HG03045 (cell line): ENCODE results near the gene STARD5.
"Not testable (repeated sequence)": the region's sequence is repeated elsewhere in the genome, so short reads cannot be mapped to it uniquely, and the experiment has no call there.

Source experiments
- ATAC-seq: cut with Tn5 transposase; IDR thresholded peaks from one replicate; pipeline ENCODE4 v1.9.1; 2021; ENCODE audit warnings: mild to moderate bottlenecking, moderate library complexity; ENCODE audit not compliant: unreplicated experiment

Gene STARD5

DNA sequence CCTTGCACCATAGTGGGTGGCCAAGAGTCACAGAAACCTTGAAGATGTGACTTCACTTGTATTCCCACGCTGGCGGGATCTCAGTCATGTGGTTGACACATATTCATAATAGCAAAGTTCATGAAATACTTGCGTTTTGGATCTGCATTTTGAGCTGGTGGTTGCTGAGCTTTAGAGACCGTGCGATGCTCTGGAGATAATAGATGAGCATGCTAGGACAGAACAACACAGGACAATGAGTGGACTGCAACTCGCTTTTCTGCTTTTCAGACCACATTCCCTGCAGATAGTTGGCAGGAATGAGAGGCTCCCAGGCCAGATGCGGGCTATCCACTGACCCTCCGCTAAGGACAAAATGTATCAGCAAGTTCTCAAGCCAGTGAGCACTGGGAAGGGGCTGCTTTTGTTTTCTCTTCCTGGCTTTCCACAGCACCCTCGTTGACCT is 13.8 kb upstream of the STARD5 start:
- no peak for ATAC-seq

DNA sequence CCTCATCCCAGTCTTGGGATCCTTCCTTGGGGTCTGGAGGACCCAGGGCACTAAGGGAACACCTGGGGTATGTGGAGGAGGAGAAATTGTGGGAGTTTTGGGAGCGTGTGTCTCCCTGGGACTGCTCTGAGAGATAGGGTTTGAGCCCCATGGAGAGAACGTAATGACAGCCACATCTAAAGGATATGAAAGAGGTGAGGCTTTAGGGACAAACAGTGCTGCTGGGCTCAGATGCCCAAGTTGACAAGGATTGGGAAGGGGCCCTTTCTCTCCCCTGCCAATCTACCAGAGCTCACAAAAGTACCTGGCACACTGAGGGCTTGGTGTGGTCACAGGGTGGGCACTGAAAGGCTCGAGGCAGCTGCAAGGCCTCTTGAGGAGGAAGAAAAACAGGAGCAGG is 13.3 kb upstream of the STARD5 start:
- no peak for ATAC-seq

DNA sequence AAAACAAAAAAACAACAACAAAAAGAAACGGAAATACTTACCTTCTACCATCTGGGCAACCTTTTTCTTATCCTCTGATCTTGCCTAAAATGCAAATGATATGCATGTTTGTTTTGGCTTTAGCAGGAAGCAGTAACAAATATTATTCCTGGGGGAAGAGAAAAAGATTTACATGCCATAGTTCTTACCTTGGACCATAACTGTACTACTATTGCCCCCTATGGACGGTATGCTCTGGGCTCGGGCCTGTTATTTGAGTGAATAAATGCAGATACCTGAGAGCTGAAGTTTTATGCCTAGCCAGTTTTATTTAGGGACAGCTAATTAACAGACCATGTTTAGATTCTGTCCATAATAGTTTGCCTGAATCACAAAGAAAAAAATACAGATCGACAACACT is 12.6 kb upstream of the STARD5 start:
- no peak for ATAC-seq

DNA sequence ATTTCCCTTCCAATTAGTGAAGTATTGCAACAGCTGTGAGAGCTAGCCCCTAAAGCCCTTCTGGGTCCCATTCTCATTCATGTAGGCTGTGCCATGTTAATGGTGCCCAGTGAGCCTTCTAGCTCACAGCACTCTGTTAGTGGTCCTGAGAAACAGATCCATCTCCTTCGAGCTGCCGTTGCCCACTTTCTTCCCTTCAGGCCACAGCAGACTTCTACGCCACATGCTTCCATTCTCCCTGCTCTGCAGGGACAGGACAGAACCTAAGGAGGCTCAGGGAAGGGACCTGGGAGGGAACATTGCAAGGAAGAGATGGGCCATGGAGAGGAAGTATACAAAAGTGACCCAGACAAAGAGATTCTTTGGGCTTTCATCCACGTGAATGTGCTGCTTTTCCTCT is 11.7 kb upstream of the STARD5 start:
- no peak for ATAC-seq

DNA sequence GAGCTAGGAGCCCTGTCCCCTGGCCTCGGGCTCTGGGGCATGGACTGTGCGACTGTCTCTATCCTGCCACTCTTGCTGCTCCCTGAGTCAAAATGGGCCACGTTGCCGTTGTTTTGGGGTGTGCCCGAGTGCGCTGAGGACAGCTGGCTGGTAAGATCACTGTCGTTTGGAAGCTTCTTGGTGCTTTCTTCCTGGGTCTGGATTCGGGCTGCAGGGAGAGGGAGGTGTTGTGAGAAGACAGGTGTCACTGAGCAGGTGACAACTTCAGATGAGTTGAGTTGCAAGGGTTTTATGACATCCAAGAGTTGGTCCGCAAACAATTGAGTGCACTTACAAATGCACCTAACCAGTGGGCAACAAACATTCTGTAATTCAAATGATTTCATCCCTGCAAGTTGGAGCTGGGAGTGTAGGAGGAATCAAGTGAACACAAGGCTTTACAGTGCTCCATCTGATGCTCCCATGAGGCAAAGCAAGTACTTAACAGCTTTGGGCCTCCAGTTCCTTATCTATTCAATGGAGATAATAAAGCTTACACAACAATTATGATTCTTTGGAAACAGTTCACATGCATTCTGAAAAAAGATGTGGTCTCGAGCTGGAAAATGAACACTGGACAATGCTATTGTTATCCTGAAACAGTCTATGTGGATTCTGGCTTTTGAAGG is 11.0 kb upstream of the STARD5 start:
- no peak for ATAC-seq

DNA sequence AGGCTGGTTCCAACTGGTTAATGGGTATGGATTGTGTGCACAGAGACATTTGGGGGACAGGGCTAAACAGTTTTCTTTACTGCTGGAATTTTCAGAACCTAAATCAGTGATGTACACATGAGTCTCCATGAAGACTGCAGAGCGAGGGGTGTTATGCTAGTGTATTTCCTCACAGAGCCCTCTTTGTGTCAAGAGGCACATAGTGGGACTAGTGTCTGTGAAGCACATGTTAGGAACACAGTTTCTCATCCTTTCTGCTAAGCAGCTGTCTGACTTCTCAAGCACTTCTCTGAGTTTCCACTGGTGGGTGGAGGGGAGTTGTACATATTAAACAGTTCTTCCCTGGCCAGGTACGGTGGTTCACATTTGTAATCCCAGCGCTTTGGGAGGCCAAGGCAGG is 9.4 kb upstream of the STARD5 start:
- ATAC-seq, result no peak

DNA sequence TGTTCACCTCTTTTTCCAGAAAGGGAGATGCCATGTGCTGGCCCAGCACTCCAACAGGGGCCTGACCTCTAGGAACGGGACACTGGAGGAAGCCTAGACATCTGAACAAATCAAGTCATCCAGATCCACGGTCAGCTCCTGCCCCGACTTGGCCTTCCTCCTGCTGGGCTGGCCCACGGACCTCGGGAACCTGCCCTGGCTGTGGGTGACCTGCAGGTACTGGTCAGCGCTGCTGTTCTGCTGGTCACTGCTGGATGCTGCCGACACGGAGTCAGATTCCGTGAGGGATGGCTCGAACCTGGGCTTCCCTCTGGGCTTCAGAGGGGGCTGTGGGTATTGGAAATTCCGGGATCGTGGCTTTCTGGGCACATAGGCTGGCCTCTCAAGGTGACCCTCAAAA is 8.4 kb upstream of the STARD5 start:
- no peak for ATAC-seq

DNA sequence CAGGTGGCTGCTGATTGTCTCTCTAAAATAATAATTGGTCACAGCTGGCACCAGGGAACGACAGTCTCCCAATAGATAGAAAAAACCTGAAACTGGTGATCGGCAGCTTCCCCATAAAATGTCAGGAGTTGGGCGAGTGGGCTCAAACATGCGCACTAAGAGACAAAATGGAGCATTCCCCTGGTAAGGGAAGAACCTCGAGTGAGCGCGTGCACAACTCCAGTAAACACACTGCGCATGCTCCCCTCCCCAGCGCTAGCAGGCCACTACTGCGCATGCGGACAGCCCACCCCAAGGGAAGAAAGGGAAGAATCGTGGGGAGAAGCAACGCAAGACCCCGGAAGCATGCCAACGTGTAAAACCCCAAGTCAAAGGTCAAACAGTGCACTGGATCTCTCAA is 7.7 kb upstream of the STARD5 start:
- ATAC-seq, result no peak

DNA sequence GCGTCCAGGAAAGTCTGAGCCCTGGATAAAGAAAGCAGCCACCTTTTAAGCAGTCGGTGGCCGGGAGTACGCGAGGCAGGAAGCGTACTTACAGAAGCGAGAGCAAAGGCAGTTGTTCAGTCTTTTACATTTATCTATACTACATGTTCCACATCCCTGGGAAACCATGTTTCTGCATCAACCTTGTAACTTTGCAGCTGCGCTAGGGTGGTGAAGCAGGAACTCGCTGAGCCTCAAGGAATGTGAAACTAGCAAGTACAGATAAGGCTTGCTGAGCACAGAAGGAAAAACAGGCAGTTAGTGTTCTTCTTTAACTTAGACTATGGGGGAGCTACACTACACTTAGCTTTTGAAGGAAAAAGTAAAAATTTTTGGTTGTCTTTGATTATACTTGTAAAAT is 7.2 kb upstream of the STARD5 start:
- ATAC-seq, result not testable (repeated sequence)

DNA sequence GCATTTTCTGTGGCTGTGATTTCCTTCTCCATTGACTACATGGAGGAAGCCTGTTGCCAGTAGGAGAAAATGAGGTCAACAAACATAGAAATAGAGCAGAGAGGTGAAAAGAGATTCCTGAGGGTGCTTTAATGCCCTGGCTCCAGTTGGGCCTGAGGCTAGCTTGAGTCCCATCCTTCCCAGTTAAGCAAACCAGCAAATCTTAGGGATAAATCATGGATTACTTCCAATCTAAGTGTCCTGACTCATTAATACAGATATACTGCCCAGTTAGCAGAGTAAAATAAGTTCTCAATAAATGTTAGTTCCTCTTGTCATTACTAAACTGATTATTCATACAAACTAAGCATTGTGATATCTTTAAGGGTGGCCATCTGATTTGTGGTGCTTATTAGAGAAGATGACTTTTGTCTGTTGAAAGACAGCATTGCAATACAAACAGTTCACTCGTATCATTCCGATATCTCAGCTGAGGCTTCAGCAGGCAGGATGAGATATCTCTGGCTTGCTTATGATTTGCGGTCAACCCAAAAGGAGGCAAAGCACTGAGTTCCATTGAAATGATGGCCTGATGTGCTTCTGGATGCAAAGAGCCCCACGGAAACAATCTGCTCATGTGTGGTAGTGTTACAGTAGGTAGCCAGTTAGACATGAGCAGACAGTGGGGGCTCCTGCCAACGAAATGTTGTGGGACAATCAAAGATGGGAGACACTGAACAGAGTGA is 6.6 kb upstream of the STARD5 start:
- no peak for ATAC-seq

DNA sequence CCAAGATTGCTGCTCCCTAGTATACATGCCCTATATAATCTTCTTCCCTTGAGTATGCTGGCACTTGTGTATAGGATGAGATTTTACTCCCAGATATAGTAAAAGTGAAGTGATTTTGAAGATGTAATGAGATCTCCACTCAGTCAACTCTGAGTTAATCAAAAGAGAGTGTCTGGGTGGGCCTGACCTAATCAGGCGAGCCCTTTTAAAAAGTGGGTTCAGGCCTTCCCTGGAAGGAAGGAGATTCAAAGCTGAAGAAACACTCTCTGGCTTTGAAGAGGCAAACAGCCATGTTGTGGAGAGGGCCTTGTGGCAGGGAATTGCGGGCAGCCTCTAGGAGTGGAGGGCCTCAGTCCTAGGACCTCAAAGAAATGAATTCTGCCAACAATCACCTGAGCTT is 5.5 kb upstream of the STARD5 start:
- no peak for ATAC-seq

DNA sequence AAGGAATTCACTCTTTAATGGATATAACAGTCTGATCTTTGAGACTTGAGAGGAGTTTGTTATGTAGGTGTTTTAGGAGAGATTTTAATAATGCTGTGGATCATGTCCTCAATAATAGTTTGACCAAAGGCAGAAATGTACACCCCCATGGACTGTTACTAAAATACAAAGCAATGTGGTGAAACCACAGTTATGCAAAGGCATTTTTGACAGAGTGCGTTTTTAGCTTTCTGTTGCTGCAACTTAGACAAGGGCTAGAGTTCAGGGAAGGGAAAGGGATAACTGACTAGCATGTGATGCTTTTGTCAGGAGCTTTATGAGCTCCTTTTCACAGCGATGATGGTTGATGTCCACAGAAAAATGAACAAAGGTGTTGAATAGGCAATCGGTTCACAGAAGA is 3.6 kb upstream of the STARD5 start:
- no peak for ATAC-seq

DNA sequence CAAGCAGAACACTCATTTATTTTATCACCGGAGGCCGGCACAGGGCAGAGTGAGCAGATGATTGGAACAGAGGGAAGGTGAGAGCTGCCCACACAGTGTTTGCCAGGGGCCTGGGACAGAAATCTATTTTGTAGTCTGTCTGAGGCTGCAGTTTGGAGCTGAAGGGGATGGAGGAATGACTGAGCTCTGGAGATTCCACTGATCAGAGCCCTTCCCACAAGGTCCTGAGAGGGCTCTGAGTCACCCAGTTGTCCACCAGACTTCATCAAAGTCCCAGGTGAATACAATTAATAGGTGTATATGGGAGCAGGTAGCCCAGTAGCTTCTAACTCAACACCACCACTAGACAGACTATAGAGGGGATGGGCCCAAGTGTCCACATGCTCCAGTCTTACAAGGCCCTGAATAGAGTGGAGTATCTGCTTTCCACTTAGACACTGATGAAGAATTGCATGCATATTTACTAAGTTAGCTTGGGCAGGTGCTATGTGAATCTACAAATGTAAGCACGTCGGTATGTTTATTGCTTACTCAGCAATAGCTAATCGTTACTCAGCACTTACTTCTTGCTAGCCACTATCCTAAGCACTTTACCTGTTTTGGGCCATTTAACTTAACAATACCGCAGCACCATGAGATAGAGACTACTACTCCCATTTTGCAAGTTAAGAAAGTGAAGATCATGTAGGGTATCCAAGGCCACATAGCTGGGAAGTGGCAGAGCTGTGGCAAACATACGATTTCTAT is 2.7 kb upstream of the STARD5 start:
- ATAC-seq, result no peak

DNA sequence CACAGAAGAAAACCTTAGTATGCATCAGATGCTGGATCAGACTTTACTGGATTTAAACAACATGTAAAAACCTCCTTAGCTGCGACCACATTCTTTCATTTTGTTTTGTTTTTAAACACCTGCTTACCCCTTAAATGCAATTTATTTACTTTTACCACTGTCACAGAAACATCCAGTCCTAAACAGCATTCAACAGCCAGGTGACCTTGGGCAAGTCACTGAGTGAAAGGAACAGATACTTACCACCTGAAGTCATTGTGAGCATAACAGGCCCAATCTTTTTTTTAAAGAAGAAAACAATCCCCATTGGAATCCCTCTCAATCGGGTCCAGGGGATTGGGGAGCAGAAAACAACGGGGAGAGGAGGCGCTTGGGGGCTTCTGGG is 390 bp downstream of the STARD5 start:
- ATAC-seq, result peak; percentile 18

DNA sequence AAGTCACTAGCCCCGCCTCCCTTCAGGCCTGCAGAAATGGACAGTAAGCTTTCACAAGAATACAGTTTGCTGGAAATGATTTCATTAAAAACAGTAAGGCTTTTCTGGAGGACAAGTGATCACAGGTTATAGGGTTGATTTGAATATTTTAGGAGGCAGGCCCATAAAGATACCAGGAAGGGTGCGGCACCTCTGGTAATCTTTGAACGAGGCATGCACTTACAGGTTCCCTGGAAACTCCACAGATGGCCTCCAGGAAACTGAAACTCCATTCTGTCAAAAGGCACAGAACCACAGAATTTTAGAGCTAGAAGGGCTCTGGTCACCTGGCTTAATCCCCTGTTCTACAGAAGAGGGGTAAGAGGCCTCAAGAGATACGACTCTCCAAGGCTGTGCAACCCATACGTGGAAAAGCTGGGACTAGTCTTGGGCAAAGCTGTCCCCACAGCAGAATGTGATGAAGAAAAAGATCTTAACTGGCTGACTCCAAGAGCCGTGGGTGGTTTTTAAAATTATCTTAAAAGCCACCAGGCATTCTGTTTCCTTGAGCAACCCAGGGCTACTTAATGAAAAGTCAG is 1.2 kb downstream of the STARD5 start:
- no peak for ATAC-seq

DNA sequence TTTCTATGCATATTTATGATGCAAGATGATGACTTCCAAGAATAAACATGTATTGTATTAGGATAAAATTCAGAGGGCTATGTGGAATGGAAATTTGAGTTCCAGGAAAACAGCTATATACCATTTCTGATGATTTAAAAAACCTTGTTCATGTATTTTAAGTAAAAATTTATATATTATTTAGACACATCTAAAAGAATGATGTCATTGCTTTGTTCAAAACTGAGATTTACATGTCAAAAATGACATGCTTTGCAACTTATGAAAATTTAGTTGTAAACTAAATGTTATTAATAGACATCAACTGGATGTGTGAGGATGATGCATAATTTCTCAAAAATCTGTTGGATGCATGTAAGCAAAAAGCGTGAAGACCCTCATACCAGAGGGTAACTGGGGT is 2.3 kb downstream of the STARD5 start:
- ATAC-seq, result no peak

DNA sequence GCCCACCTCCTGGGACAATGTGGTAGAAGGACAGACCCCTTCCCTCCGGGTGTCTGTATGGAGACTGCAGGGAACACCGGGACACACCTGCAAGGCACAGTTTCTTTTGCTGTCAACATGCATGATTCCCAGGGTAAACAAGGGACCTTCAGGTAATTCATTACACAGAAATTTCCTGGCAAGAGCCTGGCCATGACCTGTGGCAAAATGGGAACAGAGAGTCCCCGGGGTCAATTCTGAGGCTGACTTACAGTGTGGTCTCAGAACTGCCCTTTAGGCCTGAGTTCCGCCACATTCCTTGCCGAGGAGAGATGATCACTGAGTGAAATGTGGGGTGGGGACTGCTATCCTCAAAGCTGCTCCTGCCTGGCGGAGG is 6.3 kb downstream of the STARD5 start:
- no peak for ATAC-seq

DNA sequence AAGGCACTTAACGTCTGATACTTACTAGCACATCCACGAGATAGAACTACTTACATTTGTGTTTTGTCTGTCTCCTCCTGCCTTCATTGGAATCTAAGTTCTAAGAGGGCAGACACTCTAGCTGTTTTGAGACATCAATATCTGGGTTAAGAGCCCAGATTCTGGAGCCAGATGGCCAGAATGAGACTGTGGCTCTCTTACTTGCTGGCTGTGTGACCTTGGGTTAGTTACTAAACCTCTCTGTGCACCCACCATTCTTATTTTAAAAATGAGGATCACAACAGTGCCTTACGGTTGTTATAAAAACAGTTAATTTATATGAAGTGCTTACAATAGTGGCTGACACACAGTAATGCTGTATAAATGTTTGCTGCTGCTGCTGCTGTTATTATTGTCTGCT is 7.7 kb downstream of the STARD5 start:
- ATAC-seq, result no peak

DNA sequence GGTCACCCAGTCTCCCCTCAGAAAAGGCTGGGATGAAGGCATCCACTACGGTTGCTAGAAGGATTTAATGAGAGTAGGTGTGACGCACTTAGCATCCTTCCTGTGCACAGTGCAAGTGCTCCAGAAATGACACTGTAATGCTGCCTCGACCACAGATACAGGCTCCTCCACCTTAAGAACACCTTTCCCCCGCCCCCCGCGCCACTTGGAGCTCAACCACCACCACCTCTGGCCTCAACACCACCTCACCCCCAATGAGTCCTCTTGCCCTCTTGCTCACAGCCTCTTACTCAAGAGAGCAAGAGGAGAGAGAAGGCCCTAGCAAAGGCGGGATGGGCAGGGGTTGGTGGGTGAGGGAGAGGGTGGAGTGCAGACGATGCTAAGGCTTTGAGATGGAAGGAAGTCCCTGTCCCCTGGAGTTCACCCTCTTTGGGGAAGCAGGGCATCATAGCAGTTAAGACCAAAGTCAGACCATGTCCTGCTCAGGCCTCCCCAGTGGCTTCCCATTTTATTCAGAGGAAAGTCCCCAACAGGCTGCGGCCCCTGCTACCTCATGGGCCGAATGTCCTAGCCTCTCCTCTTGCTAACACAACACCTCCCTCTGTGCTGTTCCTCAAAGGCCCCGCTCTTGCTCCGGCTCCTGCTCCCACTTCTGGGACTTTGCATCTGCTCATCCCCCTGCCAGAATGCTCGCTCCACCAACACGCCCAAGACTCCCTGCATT is 8.3 kb downstream of the STARD5 start:
- ATAC-seq, result no peak

DNA sequence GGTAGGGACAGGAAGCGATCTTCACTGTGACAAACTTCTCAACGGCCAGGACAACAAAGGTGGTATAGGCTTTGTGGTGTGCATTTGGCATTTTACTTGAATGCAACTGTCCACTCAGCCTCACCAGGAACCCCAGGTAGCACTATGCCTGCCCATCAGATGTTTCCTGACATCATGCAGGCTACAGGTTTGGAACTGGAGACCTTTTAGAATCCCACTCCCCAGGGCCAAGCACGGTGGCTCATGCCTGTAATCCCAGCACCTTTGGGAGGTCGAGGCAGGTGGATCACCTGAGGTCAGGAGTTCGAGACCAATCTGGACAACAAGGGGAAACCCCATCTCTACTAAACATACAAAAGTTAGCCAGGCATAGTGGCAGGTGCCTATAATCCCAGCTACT is 9.6 kb downstream of the STARD5 start:
- ATAC-seq, result no peak

DNA sequence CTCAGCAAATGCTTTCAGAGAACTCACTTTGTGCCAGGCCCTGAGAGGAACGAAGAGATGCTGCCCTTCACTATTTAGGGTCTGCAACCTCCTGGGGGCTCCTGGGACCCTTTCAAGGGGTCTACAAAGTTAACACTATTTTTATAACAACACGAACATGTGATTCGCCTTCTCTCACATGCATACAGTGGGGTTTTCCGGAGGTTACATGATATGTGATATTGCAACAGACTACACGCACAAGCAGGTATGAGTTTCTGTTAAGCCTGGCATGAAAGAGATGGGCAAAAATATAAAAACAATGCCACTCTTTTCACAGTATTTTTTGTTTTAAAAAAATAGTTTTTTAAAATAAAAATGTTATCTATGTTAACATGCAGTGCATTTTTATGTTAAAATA is 10.3 kb downstream of the STARD5 start:
- ATAC-seq, result no peak
